ENCODE results near the gene NDE1. TPM values are rescaled to one million over a fixed set of nuclear protein-coding genes. Genes with fewer than 3 reads are reported as not detected.

Gene NDE1
- total and polyA plus RNA-seq, 3 experiments from 2014 or later, result 55.9 to 123 (median 113) TPM

DNA sequence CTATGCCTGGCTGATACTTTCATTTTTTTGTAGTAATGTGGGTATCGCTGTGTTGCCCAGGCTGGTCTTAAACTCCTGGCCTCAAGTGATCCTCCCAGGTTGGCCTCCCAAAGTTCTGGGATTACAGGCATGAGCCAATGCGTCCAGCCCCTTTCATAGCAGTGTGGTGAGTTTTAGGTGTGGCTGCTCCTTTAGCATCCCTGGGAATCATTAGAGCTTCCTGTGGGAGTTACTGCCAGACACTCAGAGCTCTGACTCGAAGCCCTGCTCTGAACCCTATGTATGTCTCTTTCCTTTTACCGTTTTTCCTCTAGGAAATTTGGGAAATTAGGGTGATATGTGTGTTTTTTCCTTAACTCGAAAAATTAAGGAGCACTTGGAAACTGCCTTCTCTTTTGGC, 44.5 kb downstream of the NDE1 start:
- no peaks in the 10 kb centered on the region for H3K4me1 ChIP-seq (ENCODE audit: insufficient read depth, low read length)
- ChIA-PET POLR2A (no interaction called here), CTCF (no interaction called here)
- no peak overlapping the region for H3K4me3 ChIP-seq (ENCODE audit: low read length)
- H3K36me3 ChIP-seq (ENCODE audit: insufficient read depth, low read length), result peaks cover 63% of the 10 kb centered on the region
- H3K27ac Mint-ChIP-seq, result peak overlapping the region in 1 of 8 donors; percentile 23
- no peak overlapping the region for H3K27ac ChIP-seq (ENCODE audit: low read depth, low read length)
- no peaks in the 10 kb centered on the region for H3K27me3 ChIP-seq (ENCODE audit: insufficient read depth, low read length, poor library complexity, severe bottlenecking)
- no peak overlapping the region for H3K4me3 Mint-ChIP-seq
- H3K9me3 ChIP-seq (ENCODE audit: low read length), result no peaks in the 10 kb centered on the region
- no peak for DNase-seq
- no peaks in the 10 kb centered on the region for H3K27me3 Mint-ChIP-seq
- no peaks in the 10 kb centered on the region for H3K4me1 Mint-ChIP-seq
- peaks cover 0 to 91% (median 20%) of the 10 kb centered on the region in 3 donors for H3K36me3 Mint-ChIP-seq
- no peaks in the 10 kb centered on the region for H3K9me3 Mint-ChIP-seq

DNA sequence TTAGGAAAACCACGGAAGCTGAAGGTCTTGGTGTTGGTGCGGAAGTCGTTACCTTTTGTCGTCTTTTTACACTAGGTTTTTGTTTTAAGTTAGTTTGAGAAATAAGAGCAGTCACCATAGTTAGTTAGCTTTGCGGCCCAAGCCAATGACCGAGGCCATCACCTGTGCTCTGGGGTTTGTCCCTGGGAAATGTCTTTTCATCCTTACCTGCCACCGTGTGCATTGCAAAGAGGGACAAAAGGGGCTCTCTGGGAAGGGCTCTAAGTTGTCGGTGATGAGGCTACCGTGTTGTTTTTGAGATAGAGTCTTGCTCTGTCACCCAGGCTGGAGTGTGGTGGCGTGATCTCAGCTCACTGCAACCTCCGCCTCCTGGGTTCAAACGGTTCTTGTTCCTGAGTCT, 49.8 kb downstream of the NDE1 start:
- no peaks in the 10 kb centered on the region for H3K9me3 ChIP-seq (ENCODE audit: low read length)
- no peak for DNase-seq
- CTCF ChIA-PET, result interaction anchor here (1.0 to 1.1 kb wide), 2 partner anchors 272 to 428 kb away, joined by 3 to 4 read pairs; no protein-coding TSS in a partner anchor
- no peak overlapping the region for H3K27ac ChIP-seq (ENCODE audit: low read depth, low read length)
- no peak overlapping the region for H3K4me3 Mint-ChIP-seq
- H3K27ac Mint-ChIP-seq, result peak overlapping the region in 1 of 8 donors; percentile 60
- H3K4me1 Mint-ChIP-seq, result peaks cover 5 to 14% (median 12%) of the 10 kb centered on the region in 3 donors
- H3K4me1 ChIP-seq (ENCODE audit: insufficient read depth, low read length), result no peaks in the 10 kb centered on the region
- POLR2A ChIA-PET, result no interaction called here
- no peaks in the 10 kb centered on the region for H3K27me3 Mint-ChIP-seq
- H3K9me3 Mint-ChIP-seq, result no peaks in the 10 kb centered on the region
- no peaks in the 10 kb centered on the region for H3K27me3 ChIP-seq (ENCODE audit: insufficient read depth, low read length, poor library complexity, severe bottlenecking)
- H3K4me3 ChIP-seq (ENCODE audit: low read length), result no peak overlapping the region
- H3K36me3 Mint-ChIP-seq, result peaks cover 0 to 87% (median 17%) of the 10 kb centered on the region in 3 donors
- peaks cover 29% of the 10 kb centered on the region for H3K36me3 ChIP-seq (ENCODE audit: insufficient read depth, low read length)

DNA sequence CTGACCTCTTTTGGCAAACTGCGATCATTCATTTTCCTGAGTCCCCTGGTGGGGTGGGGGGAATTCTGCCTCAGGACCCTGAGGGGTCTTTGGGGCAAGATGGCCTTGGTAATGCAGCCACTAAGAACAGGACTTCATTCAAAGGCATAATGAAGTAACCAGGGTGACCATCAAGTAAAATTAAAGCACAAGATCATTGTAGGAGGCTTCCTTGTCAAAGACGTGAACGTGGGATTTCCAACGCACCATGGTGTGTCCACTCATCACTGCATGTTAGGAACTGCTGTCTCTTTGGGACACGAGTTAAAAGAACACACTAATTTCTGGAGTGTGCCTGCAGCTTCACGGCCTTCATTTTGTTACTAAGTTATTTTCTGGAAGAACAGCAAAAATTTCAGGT, 51.3 kb downstream of the NDE1 start:
- H3K27ac ChIP-seq (ENCODE audit: low read depth, low read length), result no peak overlapping the region
- no peaks in the 10 kb centered on the region for H3K4me1 ChIP-seq (ENCODE audit: insufficient read depth, low read length)
- Mint-ChIP-seq H3K4me3 (no peak overlapping the region), H3K36me3 (peaks cover 0 to 86% (median 12%) of the 10 kb centered on the region in 3 donors), H3K9me3 (no peaks in the 10 kb centered on the region), H3K27me3 (no peaks in the 10 kb centered on the region), H3K4me1 (peaks cover 8 to 14% (median 12%) of the 10 kb centered on the region in 3 donors), H3K27ac (peak overlapping the region in 2 of 8 donors; percentile 17 to 21)
- no peaks in the 10 kb centered on the region for H3K27me3 ChIP-seq (ENCODE audit: insufficient read depth, low read length, poor library complexity, severe bottlenecking)
- CTCF ChIA-PET, result no interaction called here
- POLR2A ChIA-PET, result no interaction called here
- DNase-seq, result no peak
- H3K4me3 ChIP-seq (ENCODE audit: low read length), result no peak overlapping the region
- no peaks in the 10 kb centered on the region for H3K9me3 ChIP-seq (ENCODE audit: low read length)
- peaks cover 24% of the 10 kb centered on the region for H3K36me3 ChIP-seq (ENCODE audit: insufficient read depth, low read length)

- no peak overlapping the region for H3K4me3 Mint-ChIP-seq
- no peak for DNase-seq
- H3K27me3 Mint-ChIP-seq, result no peaks in the 10 kb centered on the region
- Histone ChIP-seq H3K36me3 (ENCODE audit: insufficient read depth, low read length) (peaks cover 15% of the 10 kb centered on the region), H3K4me1 (ENCODE audit: insufficient read depth, low read length) (no peaks in the 10 kb centered on the region), H3K9me3 (ENCODE audit: low read length) (no peaks in the 10 kb centered on the region), H3K27me3 (ENCODE audit: insufficient read depth, low read length, poor library complexity, severe bottlenecking) (no peaks in the 10 kb centered on the region), H3K4me3 (ENCODE audit: low read length) (no peak overlapping the region), H3K27ac (ENCODE audit: low read depth, low read length) (no peak overlapping the region)
- H3K36me3 Mint-ChIP-seq, result peaks cover 0 to 81% (median 12%) of the 10 kb centered on the region in 3 donors
- CTCF ChIA-PET, result no interaction called here
- no peaks in the 10 kb centered on the region for H3K9me3 Mint-ChIP-seq
- H3K4me1 Mint-ChIP-seq, result peaks cover 8 to 14% (median 12%) of the 10 kb centered on the region in 3 donors
- POLR2A ChIA-PET, result no interaction called here
- peak overlapping the region in 3 of 8 donors; percentile 33 to 69 (median 55) for H3K27ac Mint-ChIP-seq
Measured at GRCh38 chr16:15701975-15702970, 52.2 kb downstream of the NDE1 start.

GRCh38 chr16:15703029-15703736, 53.1 kb downstream of the NDE1 start:
- ChIA-PET CTCF (interaction anchor here (0.9 to 1.7 kb wide), 2 partner anchors 10 to 60 kb away, joined by 3 to 5 read pairs; partner anchors contain the start of gene MARF1), POLR2A (interaction anchor here (0.5 kb wide), 1 partner anchor 13 kb away, joined by 3 read pairs; no protein-coding TSS in a partner anchor)
- peak overlapping the region in 6 of 8 donors; percentile 8 to 69 (median 44) for H3K27ac Mint-ChIP-seq
- no peak for DNase-seq
- Histone ChIP-seq H3K27me3 (ENCODE audit: insufficient read depth, low read length, poor library complexity, severe bottlenecking) (no peaks in the 10 kb centered on the region), H3K27ac (ENCODE audit: low read depth, low read length) (no peak overlapping the region), H3K9me3 (ENCODE audit: low read length) (no peaks in the 10 kb centered on the region), H3K4me1 (ENCODE audit: insufficient read depth, low read length) (no peaks in the 10 kb centered on the region), H3K36me3 (ENCODE audit: insufficient read depth, low read length) (peaks cover 10% of the 10 kb centered on the region), H3K4me3 (ENCODE audit: low read length) (no peak overlapping the region)
- no peaks in the 10 kb centered on the region for H3K9me3 Mint-ChIP-seq
- H3K27me3 Mint-ChIP-seq, result no peaks in the 10 kb centered on the region
- peaks cover 8 to 14% (median 12%) of the 10 kb centered on the region in 3 donors for H3K4me1 Mint-ChIP-seq
- peaks cover 0 to 80% (median 10%) of the 10 kb centered on the region in 3 donors for H3K36me3 Mint-ChIP-seq
- H3K4me3 Mint-ChIP-seq, result no peak overlapping the region

DNA sequence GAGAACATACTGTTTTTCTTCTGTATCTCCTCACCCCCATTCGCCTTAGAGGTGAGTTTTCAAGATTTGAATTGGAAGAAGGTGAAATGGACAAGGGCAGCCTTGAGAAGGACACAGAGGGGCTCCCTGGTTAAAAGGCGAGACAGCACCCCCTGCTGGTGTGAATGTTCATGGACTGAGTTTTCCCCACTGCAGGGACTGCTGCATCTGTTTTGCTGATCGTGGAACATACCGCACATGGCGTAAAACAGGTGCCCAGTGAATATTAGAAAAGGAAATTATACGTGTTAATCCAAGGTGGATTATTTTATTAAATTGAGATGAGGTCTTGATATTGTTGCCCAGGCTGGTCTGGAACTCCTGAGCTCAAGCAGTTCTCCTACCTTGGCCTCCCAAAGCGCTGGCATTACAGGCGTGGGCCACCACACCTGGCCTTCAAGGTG, 54.5 kb downstream of the NDE1 start:
- H3K27ac ChIP-seq (ENCODE audit: low read depth, low read length), result no peak overlapping the region
- H3K27ac Mint-ChIP-seq, result peak overlapping the region in 4 of 8 donors; percentile 6 to 87 (median 42)
- CTCF ChIA-PET, result interaction anchor here (1.0 to 1.7 kb wide), 3 partner anchors 11 to 278 kb away, joined by 3 to 5 read pairs (median 5); no protein-coding TSS in a partner anchor
- H3K27me3 ChIP-seq (ENCODE audit: insufficient read depth, low read length, poor library complexity, severe bottlenecking), result no peaks in the 10 kb centered on the region
- no peaks in the 10 kb centered on the region for H3K9me3 ChIP-seq (ENCODE audit: low read length)
- DNase-seq, result peak; percentile 36 to 77 (median 60)
- peaks cover 0 to 78% (median 8%) of the 10 kb centered on the region in 3 donors for H3K36me3 Mint-ChIP-seq
- H3K4me3 Mint-ChIP-seq, result peak overlapping the region in 1 of 7 donors; percentile 66
- no peaks in the 10 kb centered on the region for H3K4me1 ChIP-seq (ENCODE audit: insufficient read depth, low read length)
- H3K4me3 ChIP-seq (ENCODE audit: low read length), result no peak overlapping the region
- no peaks in the 10 kb centered on the region for H3K9me3 Mint-ChIP-seq
- H3K27me3 Mint-ChIP-seq, result no peaks in the 10 kb centered on the region
- POLR2A ChIA-PET, result no interaction called here
- H3K4me1 Mint-ChIP-seq, result peaks cover 8 to 14% (median 12%) of the 10 kb centered on the region in 3 donors
- H3K36me3 ChIP-seq (ENCODE audit: insufficient read depth, low read length), result peaks cover 4% of the 10 kb centered on the region

DNA sequence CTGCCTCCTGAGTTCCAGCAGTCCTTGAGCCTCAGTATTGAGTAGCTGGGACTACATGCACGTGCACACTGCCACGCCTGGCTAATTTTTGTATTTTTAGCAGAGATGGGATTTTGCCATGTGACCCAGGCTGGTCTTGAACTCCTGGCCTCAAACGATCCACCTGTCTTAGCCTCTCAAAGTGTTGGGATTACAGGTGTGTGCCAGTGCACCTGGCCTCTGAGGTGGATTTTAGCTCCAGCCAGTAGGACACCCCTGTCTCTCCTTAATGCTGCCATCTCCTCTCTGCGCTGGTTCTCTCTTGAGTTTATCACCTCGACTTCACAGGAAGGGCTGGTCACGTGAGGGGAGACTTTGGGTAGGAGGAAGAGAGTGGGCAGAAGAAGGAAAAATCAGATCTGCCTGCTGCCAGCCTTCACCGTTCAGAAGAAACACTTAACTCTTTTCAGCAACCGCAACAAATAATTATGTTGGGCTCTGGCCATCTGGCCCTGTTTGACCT, 55.1 kb downstream of the NDE1 start:
- no peaks in the 10 kb centered on the region for H3K9me3 Mint-ChIP-seq
- H3K36me3 Mint-ChIP-seq, result peaks cover 0 to 77% (median 6%) of the 10 kb centered on the region in 3 donors
- DNase-seq, result no peak
- Histone ChIP-seq H3K4me1 (ENCODE audit: insufficient read depth, low read length) (no peaks in the 10 kb centered on the region), H3K9me3 (ENCODE audit: low read length) (no peaks in the 10 kb centered on the region), H3K27ac (ENCODE audit: low read depth, low read length) (no peak overlapping the region), H3K4me3 (ENCODE audit: low read length) (no peak overlapping the region), H3K36me3 (ENCODE audit: insufficient read depth, low read length) (no peaks in the 10 kb centered on the region), H3K27me3 (ENCODE audit: insufficient read depth, low read length, poor library complexity, severe bottlenecking) (no peaks in the 10 kb centered on the region)
- ChIA-PET CTCF (interaction anchor here (0.9 to 1.7 kb wide), 4 partner anchors 12 to 278 kb away, joined by 3 to 5 read pairs (median 4); no protein-coding TSS in a partner anchor), POLR2A (no interaction called here)
- H3K4me1 Mint-ChIP-seq, result peaks cover 8 to 14% (median 12%) of the 10 kb centered on the region in 3 donors
- no peak overlapping the region for H3K4me3 Mint-ChIP-seq
- peak overlapping the region in 1 of 8 donors; percentile 17 for H3K27ac Mint-ChIP-seq
- H3K27me3 Mint-ChIP-seq, result no peaks in the 10 kb centered on the region

All from CD8-positive, alpha-beta memory T cell (primary cell).